Progenitor cell of endocrine pancreas (in vitro differentiated cells): ENCODE measurements around the gene CMIP. TPM values are rescaled to one million over a fixed set of nuclear protein-coding genes. Genes with fewer than 3 reads are reported as not detected.

Source experiments
- DNase-seq: peaks from one replicate; pipeline ENCODE4 v3.0.0; 2021; ENCODE audit warnings: low spot score; ENCODE audit not compliant: unreplicated experiment
- H3K27ac Mint-ChIP-seq: 2 replicates; pipeline ENCODE4 v1.8.0; 2021; ENCODE audit warnings: mild to moderate bottlenecking, moderate library complexity, mixed read lengths
- H3K27me3 Mint-ChIP-seq: 2 replicates; pipeline ENCODE4 v1.8.0; 2021; ENCODE audit warnings: mixed read lengths
- H3K36me3 Mint-ChIP-seq: 2 replicates; pipeline ENCODE4 v1.8.0; 2022; ENCODE audit warnings: mixed read lengths; ENCODE audit not compliant: insufficient read depth
- H3K4me1 Mint-ChIP-seq: 2 replicates; pipeline ENCODE4 v1.8.0; 2021; ENCODE audit warnings: low read depth, mixed read lengths
- H3K4me3 Mint-ChIP-seq: 2 replicates; pipeline ENCODE4 v1.8.0; 2021; ENCODE audit warnings: low read depth, mild to moderate bottlenecking, moderate library complexity, mixed read lengths
- H3K9me3 Mint-ChIP-seq: 2 replicates; pipeline ENCODE4 v1.8.0; 2021; ENCODE audit warnings: low read depth, mixed read lengths
- CTCF ChIP-seq: fragments of 200-600 bp; sonication (generic); IDR thresholded peaks from one replicate; pipeline ENCODE4 v1.5.0; 2021; ENCODE audit warnings: antibody characterized with exemption, mild to moderate bottlenecking; ENCODE audit not compliant: unreplicated experiment
- total RNA-seq: library from RNA; stranded (reverse); gene quantifications from 2 replicates; pipeline ENCODE4 v1.2.1, GENCODE V29; 2021

CMIP gene
- total RNA-seq, 1 donor from 2014 or later, result 62.7 TPM

GRCh38 chr16:81445966-81446906 lies 1.6 kb downstream of the CMIP start:
- Mint-ChIP-seq H3K27ac (peak overlapping the region; percentile 90), H3K27me3 (peaks cover 23% of the 10 kb centered on the region), H3K4me3 (peak overlapping the region; percentile 90), H3K9me3 (no peaks in the 10 kb centered on the region), H3K4me1 (peaks cover 38% of the 10 kb centered on the region), H3K36me3 (peaks cover 1% of the 10 kb centered on the region)
- DNase-seq, result no peak
- no peak for TF ChIP-seq CTCF

- TF ChIP-seq CTCF, result no peak
- Mint-ChIP-seq H3K4me3 (peak overlapping the region; percentile 90), H3K4me1 (peaks cover 43% of the 10 kb centered on the region), H3K27ac (peak overlapping the region; percentile 93), H3K9me3 (no peaks in the 10 kb centered on the region), H3K27me3 (peaks cover 18% of the 10 kb centered on the region), H3K36me3 (peaks cover 1% of the 10 kb centered on the region)
- no peak for DNase-seq
These were observed 2.3 kb downstream of the CMIP start for GRCh38 chr16:81446907-81447268.

DNA sequence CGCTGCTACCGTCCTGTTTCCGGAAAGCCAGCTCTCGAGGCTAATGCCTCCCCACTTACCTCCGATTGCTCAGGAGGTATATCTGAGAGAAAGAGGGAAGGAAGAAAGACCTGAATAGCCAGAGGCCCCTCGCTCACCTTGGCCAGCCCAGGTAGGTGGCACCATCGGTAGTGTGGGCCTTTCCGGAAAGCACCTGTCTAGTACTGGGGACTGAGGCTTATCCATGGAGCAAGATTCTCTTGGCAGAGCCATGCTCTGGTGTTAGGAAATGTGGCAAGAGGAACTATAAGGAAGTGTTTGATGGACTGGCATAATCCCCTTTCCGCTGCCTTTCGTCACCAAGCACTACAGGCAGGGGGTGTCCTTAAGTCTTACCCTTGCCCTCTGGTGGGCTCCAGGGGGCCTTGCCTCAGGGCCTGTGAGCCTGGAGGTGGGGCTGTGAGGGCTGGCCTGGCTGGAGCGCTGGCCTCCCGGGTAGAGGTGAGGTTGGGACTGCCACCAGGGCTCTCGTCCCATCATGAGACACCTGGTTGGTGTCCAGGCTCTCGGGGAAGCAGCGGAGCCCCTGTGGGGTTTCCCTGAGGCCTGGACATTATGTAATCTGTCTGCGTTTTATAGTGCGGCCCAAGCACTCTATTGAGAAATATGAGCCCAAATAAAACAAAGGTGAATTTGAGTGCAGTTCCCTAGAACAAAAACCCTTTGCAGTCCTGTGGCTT lies 2.9 kb downstream of the CMIP start:
- Mint-ChIP-seq H3K9me3 (no peaks in the 10 kb centered on the region), H3K27ac (peak overlapping the region; percentile 94), H3K4me1 (peaks cover 48% of the 10 kb centered on the region), H3K27me3 (peaks cover 11% of the 10 kb centered on the region), H3K4me3 (peak overlapping the region; percentile 90), H3K36me3 (peaks cover 1% of the 10 kb centered on the region)
- no peak for TF ChIP-seq CTCF
- no peak for DNase-seq

GRCh38 chr16:81448154-81449131 lies 3.8 kb downstream of the CMIP start:
- H3K36me3 Mint-ChIP-seq, result peaks cover 1% of the 10 kb centered on the region
- TF ChIP-seq CTCF, result no peak
- H3K4me1 Mint-ChIP-seq, result peaks cover 48% of the 10 kb centered on the region
- no peaks in the 10 kb centered on the region for H3K9me3 Mint-ChIP-seq
- H3K4me3 Mint-ChIP-seq, result peak overlapping the region; percentile 61
- H3K27me3 Mint-ChIP-seq, result peaks cover 3% of the 10 kb centered on the region
- peak; percentile 50 for DNase-seq
- H3K27ac Mint-ChIP-seq, result peak overlapping the region; percentile 94

- TF ChIP-seq CTCF, result no peak
- no peaks in the 10 kb centered on the region for H3K9me3 Mint-ChIP-seq
- peak overlapping the region; percentile 61 for H3K4me3 Mint-ChIP-seq
- H3K27me3 Mint-ChIP-seq, result no peaks in the 10 kb centered on the region
- peak overlapping the region; percentile 94 for H3K27ac Mint-ChIP-seq
- no peak for DNase-seq
- peaks cover 1% of the 10 kb centered on the region for H3K36me3 Mint-ChIP-seq
- peaks cover 47% of the 10 kb centered on the region for H3K4me1 Mint-ChIP-seq
These were observed 4.6 kb downstream of the CMIP start for GRCh38 chr16:81449241-81449640.
